ENCODE data around the gene ROR1. TPM values are rescaled to one million over a fixed set of nuclear protein-coding genes. Genes with fewer than 3 reads are reported as not detected.

The ROR1 gene
- total and polyA plus RNA-seq, 4 donors: 4.0 to 30.9 (median 11.4) TPM

DNA sequence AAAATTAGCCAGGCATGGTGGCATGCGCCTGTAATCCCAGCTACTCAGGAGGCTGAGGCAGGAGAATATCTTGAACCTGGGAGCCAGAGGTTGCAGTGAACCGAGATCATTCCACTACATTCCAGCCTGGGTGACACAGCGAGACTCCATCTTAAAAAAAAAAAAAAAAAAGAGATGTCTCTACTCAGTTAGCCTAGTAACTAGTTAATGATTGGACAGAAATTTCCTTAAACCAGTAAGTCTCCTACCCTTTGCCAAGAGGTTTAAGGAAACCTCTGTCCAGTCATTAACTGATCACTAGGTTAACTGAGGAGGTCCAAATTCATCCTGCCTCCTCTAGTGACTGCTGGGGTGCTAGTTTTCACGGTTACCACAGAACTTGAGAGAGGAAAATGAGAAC lies 285.7 kb downstream of the ROR1 start:
- no peaks in the 10 kb centered on the region for H3K9me3 ChIP-seq (ENCODE audit: control insufficient read depth, low read length)

DNA sequence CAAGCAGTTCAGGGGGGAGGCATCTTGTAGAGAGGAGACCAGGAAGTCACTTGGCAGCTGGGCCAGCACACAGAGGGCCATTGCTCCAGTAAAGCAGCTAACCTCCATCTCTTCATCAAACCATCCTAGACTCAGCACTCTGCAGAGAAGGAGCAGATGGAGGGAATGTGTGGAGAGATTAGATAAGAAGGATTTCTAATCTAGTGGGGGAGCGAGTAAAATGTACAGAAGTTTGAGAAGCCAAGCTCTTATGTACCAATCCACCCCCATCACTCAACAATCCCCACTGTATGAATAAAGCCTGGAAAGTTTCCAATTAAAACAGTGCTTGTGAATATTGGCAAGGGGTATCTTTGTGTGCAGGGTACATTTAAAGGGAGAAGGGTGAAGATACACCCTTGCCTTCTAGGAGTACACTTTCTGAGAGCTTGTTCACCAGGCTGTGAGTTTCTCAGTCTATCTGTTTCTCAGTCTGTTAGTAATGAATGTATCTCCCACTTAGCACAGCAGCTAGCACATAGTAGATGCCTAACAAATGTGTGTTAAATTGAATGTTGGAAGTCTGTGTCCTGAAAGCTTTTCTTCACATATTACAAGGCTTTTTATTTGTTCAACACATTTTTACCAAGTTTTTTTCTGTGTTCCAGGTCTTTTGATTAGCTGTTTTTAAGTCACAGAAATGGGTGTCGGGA lies 286.9 kb downstream of the ROR1 start:
- Histone ChIP-seq H3K27ac (ENCODE audit: low read depth in 1 of 2, low read length in 2 of 2) (no peak overlapping the region), H3K27me3 (ENCODE audit: control insufficient read depth in 1 of 2, insufficient read depth in 2 of 2, low read length in 1 of 2) (no peaks in the 10 kb centered on the region), H3K36me3 (ENCODE audit: control insufficient read depth in 1 of 2, insufficient read depth in 2 of 2, low read length in 1 of 2) (no peaks in the 10 kb centered on the region), H3K4me1 (ENCODE audit: control insufficient read depth in 1 of 2, insufficient read depth in 2 of 2, low read length in 2 of 2) (peaks cover 0 to 10% of the 10 kb centered on the region in 2 donors), H3K9me3 (ENCODE audit: control insufficient read depth, low read length) (no peaks in the 10 kb centered on the region), H3K4me3 (ENCODE audit: low read length in 2 of 2) (no peak overlapping the region)
- WGBS, 2 donors: 38 to 43% methylated on average over 2 of the region's 2 CpGs
- no peak for ATAC-seq (ENCODE audit: low FRiP score)
- intact Hi-C loops (cut with DNase I): no loop called here
- no peak for DNase-seq

More for the DNA sequence above, 285.7 kb downstream of the ROR1 start:
- no peak overlapping the region for H3K27ac ChIP-seq (ENCODE audit: low read depth in 1 of 2, low read length in 2 of 2)
- no peaks in the 10 kb centered on the region for H3K36me3 ChIP-seq (ENCODE audit: control insufficient read depth in 1 of 2, insufficient read depth in 2 of 2, low read length in 1 of 2)
- H3K27me3 ChIP-seq (ENCODE audit: control insufficient read depth in 1 of 2, insufficient read depth in 2 of 2, low read length in 1 of 2): no peaks in the 10 kb centered on the region
- no peak for DNase-seq
- no peak overlapping the region for H3K4me3 ChIP-seq (ENCODE audit: low read length in 2 of 2)
- WGBS, 2 donors: 95 to 96% methylated on average over 4 of the region's 4 CpGs
- ATAC-seq (ENCODE audit: low FRiP score): no peak
- H3K4me1 ChIP-seq (ENCODE audit: control insufficient read depth in 1 of 2, insufficient read depth in 2 of 2, low read length in 2 of 2): peaks cover 0 to 8% of the 10 kb centered on the region in 2 donors
- intact Hi-C loops (cut with DNase I): no loop called here

GRCh38 chr1:64061430-64062104 lies 287.8 kb downstream of the ROR1 start:
- ATAC-seq (ENCODE audit: low FRiP score) (no peak), DNase-seq (no peak)
- Histone ChIP-seq H3K4me3 (ENCODE audit: low read length in 2 of 2) (no peak overlapping the region), H3K4me1 (ENCODE audit: control insufficient read depth in 1 of 2, insufficient read depth in 2 of 2, low read length in 2 of 2) (peaks cover 0 to 10% of the 10 kb centered on the region in 2 donors), H3K27ac (ENCODE audit: low read depth in 1 of 2, low read length in 2 of 2) (no peak overlapping the region), H3K27me3 (ENCODE audit: control insufficient read depth in 1 of 2, insufficient read depth in 2 of 2, low read length in 1 of 2) (no peaks in the 10 kb centered on the region), H3K36me3 (ENCODE audit: control insufficient read depth in 1 of 2, insufficient read depth in 2 of 2, low read length in 1 of 2) (no peaks in the 10 kb centered on the region), H3K9me3 (ENCODE audit: control insufficient read depth, low read length) (no peaks in the 10 kb centered on the region)
- intact Hi-C loops (cut with DNase I): no loop called here
- WGBS, 2 donors: 92 to 94% methylated on average over 2 of the region's 2 CpGs

- ATAC-seq (ENCODE audit: low FRiP score) (no peak), DNase-seq (no peak)
- WGBS, 2 donors: 86 to 87% methylated on average over 6 of the region's 6 CpGs
- Histone ChIP-seq H3K4me1 (ENCODE audit: control insufficient read depth in 1 of 2, insufficient read depth in 2 of 2, low read length in 2 of 2) (peaks cover 0 to 10% of the 10 kb centered on the region in 2 donors), H3K4me3 (ENCODE audit: low read length in 2 of 2) (no peak overlapping the region), H3K9me3 (ENCODE audit: control insufficient read depth, low read length) (no peaks in the 10 kb centered on the region), H3K36me3 (ENCODE audit: control insufficient read depth in 1 of 2, insufficient read depth in 2 of 2, low read length in 1 of 2) (no peaks in the 10 kb centered on the region), H3K27ac (ENCODE audit: low read depth in 1 of 2, low read length in 2 of 2) (no peak overlapping the region), H3K27me3 (ENCODE audit: control insufficient read depth in 1 of 2, insufficient read depth in 2 of 2, low read length in 1 of 2) (no peaks in the 10 kb centered on the region)
- intact Hi-C loops (cut with DNase I): no loop called here
These were observed 288.7 kb downstream of the ROR1 start for GRCh38 chr1:64062529-64062928.

DNA sequence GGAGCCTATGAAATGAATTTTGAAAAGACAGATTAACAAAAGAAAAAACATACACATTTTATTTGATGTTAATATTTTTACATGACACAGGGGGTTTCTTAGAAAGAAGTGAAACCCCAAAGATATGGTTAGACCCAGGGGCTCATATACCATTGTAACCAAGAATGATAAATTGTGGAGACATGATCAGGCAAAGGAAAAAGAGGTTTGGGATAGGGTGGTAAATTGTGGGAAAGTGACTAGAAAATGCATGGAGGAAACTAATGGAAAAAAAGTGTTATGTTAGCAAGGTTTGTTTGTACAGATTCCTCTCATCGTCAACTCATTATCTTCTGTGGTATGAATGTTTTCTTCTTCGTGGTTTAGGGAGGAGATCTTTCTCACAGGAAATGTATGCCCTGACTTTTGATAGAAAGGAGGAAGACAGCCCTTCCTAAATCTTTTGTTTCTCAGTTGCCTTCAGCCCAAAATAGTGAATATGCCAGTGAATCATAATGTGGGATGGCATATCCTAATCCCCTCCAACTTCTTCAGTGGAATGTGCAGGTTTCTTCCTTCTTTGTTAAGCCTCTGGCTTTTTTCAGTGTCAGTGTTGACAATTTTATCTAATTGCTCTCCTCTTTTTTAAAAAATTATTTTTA lies 289.2 kb downstream of the ROR1 start:
- ATAC-seq (ENCODE audit: low FRiP score) (no peak), DNase-seq (no peak)
- no peaks in the 10 kb centered on the region for H3K27me3 ChIP-seq (ENCODE audit: control insufficient read depth in 1 of 2, insufficient read depth in 2 of 2, low read length in 1 of 2)
- no peaks in the 10 kb centered on the region for H3K9me3 ChIP-seq (ENCODE audit: control insufficient read depth, low read length)
- no peaks in the 10 kb centered on the region for H3K36me3 ChIP-seq (ENCODE audit: control insufficient read depth in 1 of 2, insufficient read depth in 2 of 2, low read length in 1 of 2)
- H3K4me3 ChIP-seq (ENCODE audit: low read length in 2 of 2): no peak overlapping the region
- intact Hi-C loops (cut with DNase I): no loop called here
- H3K27ac ChIP-seq (ENCODE audit: low read depth in 1 of 2, low read length in 2 of 2): no peak overlapping the region
- 83 to 86% methylated on average over 2 of the region's 2 CpGs for WGBS, 2 donors
- H3K4me1 ChIP-seq (ENCODE audit: control insufficient read depth in 1 of 2, insufficient read depth in 2 of 2, low read length in 2 of 2): peaks cover 0 to 10% of the 10 kb centered on the region in 2 donors

DNA sequence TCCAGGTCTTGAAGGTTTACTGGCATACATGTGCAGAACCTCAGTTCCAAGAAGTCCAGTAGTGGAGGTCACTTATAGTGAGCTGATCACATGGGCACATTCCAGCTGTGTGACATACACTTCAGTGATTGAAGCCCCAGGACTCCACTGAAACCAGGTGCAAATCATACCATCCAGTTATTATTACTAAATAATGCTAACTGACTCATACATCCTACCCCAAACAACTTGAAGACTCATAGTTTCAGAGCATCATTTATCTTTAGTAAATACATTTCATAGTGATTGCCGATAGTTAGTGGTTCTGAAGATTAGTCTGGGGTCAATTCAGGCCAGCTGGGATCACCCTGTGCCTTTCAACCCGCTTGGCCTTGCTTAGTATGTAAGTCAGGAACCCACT lies 291.8 kb downstream of the ROR1 start:
- no peak for ATAC-seq (ENCODE audit: low FRiP score)
- 87 to 92% methylated on average over 2 of the region's 2 CpGs for WGBS, 2 donors
- intact Hi-C loops (cut with DNase I): no loop called here

DNA sequence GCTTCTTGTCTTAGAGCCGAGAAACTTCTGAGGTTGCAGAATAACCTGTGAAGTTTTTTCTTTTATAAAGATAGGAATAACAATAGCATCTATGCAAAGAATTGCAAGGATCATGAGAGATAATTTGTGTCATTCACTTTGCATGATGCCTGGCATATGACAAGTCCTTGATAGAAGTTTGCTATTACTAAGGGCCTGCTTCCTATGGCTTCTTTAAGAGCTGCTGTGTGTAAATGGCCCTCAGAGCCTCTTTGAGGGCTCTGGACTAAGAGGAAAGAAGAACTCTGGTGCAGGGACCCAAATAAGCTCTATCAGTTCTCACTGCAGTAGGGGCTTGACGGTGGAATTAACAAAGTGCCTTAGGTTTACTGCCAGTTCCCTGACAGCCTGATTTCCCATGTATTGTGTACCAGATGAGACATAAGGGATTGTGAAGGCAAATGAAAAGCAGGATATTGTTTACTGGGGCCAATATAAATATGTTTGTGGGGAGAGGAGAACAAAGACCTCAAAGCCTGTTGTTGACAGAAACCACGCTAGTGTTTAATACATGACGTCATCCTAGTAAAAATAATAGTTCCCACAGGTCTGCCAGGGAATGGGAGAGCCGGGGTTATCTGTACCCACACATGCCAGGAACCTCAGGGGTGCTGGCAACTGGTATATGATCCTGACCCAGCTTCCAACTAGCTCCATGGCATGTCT lies 298.4 kb downstream of the ROR1 start:
- peak overlapping the region in 1 of 2 donors; percentile 6 for H3K27ac ChIP-seq (ENCODE audit: low read depth in 1 of 2, low read length in 2 of 2)
- ATAC-seq (ENCODE audit: low FRiP score) (peak; percentile 52), DNase-seq (no peak)
- H3K36me3 ChIP-seq (ENCODE audit: control insufficient read depth in 1 of 2, insufficient read depth in 2 of 2, low read length in 1 of 2): no peaks in the 10 kb centered on the region
- intact Hi-C loops (cut with DNase I): no loop called here
- WGBS, 2 donors: 15 to 18% methylated on average over 5 of the region's 5 CpGs
- no peaks in the 10 kb centered on the region for H3K9me3 ChIP-seq (ENCODE audit: control insufficient read depth, low read length)
- no peak overlapping the region for H3K4me3 ChIP-seq (ENCODE audit: low read length in 2 of 2)
- H3K4me1 ChIP-seq (ENCODE audit: control insufficient read depth in 1 of 2, insufficient read depth in 2 of 2, low read length in 2 of 2): peaks cover 4 to 17% of the 10 kb centered on the region in 2 donors
- no peaks in the 10 kb centered on the region for H3K27me3 ChIP-seq (ENCODE audit: control insufficient read depth in 1 of 2, insufficient read depth in 2 of 2, low read length in 1 of 2)

More for the DNA sequence above, 291.8 kb downstream of the ROR1 start:
- no peak for DNase-seq
- Histone ChIP-seq H3K27me3 (ENCODE audit: control insufficient read depth in 1 of 2, insufficient read depth in 2 of 2, low read length in 1 of 2) (no peaks in the 10 kb centered on the region), H3K36me3 (ENCODE audit: control insufficient read depth in 1 of 2, insufficient read depth in 2 of 2, low read length in 1 of 2) (no peaks in the 10 kb centered on the region), H3K4me1 (ENCODE audit: control insufficient read depth in 1 of 2, insufficient read depth in 2 of 2, low read length in 2 of 2) (peaks cover 0 to 10% of the 10 kb centered on the region in 2 donors), H3K27ac (ENCODE audit: low read depth in 1 of 2, low read length in 2 of 2) (no peak overlapping the region), H3K4me3 (ENCODE audit: low read length in 2 of 2) (no peak overlapping the region), H3K9me3 (ENCODE audit: control insufficient read depth, low read length) (no peaks in the 10 kb centered on the region)

- Histone ChIP-seq H3K36me3 (ENCODE audit: control insufficient read depth in 1 of 2, insufficient read depth in 2 of 2, low read length in 1 of 2) (no peaks in the 10 kb centered on the region), H3K9me3 (ENCODE audit: control insufficient read depth, low read length) (no peaks in the 10 kb centered on the region), H3K27me3 (ENCODE audit: control insufficient read depth in 1 of 2, insufficient read depth in 2 of 2, low read length in 1 of 2) (no peaks in the 10 kb centered on the region), H3K27ac (ENCODE audit: low read depth in 1 of 2, low read length in 2 of 2) (peak overlapping the region in 1 of 2 donors; percentile 24), H3K4me3 (ENCODE audit: low read length in 2 of 2) (no peak overlapping the region), H3K4me1 (ENCODE audit: control insufficient read depth in 1 of 2, insufficient read depth in 2 of 2, low read length in 2 of 2) (peaks cover 4 to 17% of the 10 kb centered on the region in 2 donors)
- ATAC-seq (ENCODE audit: low FRiP score): no peak
- intact Hi-C loops (cut with DNase I): no loop called here
- DNase-seq: no peak
- WGBS, 2 donors: 15 to 17% methylated on average over 2 of the region's 2 CpGs
These were observed 299.9 kb downstream of the ROR1 start for GRCh38 chr1:64073705-64074104.
